Psoas muscle (tissue), 8 donors: ENCODE results near the gene LRRC8B. TPM values are rescaled to one million over a fixed set of nuclear protein-coding genes. Genes with fewer than 3 reads are reported as not detected.

Experiments
- ATAC-seq, 4 donors: fragments of 200-7000 bp; cut with Tn5 transposase; one replicate each; pipeline ENCODE4 v1.9.1; 2020; ENCODE audit warnings: moderate library complexity in 3 of 4, mild to moderate bottlenecking in 2 of 4
- DNase-seq, 2 donors: peaks; one replicate each; pipeline ENCODE4 v3.0.0-alpha.2; 2020
- H3K27ac ChIP-seq: fragments of 200-600 bp; one replicate; pipeline ENCODE4 v1.8.0; 2022
- H3K27me3 ChIP-seq, 3 donors: fragments of 200-600 bp in 1 of 3; one replicate each; pipeline versions ENCODE4 v1.6.1 to v1.8.0; 2013 to 2022; ENCODE audit warnings: low read length in 2 of 3, mild to moderate bottlenecking in 2 of 3, moderate library complexity in 1 of 3; ENCODE audit not compliant: insufficient read depth in 3 of 3
- H3K36me3 ChIP-seq, 2 donors: fragments of 200-600 bp in 1 of 2; one replicate each; pipeline versions ENCODE4 v1.6.1 to v1.8.0; 2013 to 2022; ENCODE audit warnings: low read depth in 1 of 2, mild to moderate bottlenecking in 1 of 2, moderate library complexity in 1 of 2; ENCODE audit not compliant: insufficient read depth in 1 of 2
- H3K4me1 ChIP-seq: fragments of 200-600 bp; one replicate; pipeline ENCODE4 v1.8.0; 2022
- H3K4me3 ChIP-seq: fragments of 200-600 bp; one replicate; pipeline ENCODE4 v1.8.0; 2022; ENCODE audit warnings: mild to moderate bottlenecking
- H3K9me3 ChIP-seq: fragments of 200-600 bp; one replicate; pipeline ENCODE4 v1.8.0; 2022
- CTCF ChIP-seq: fragments of 200-600 bp; IDR thresholded peaks from one replicate; pipeline ENCODE4 v1.8.0; 2022; ENCODE audit warnings: antibody characterized with exemption
- WGBS, 3 donors: extraction: QIAGEN DNeasy Blood & Tissue Kit; methylation state at CpG; one replicate each; pipeline versions ENCODE4 v1.1.6 to v1.1.7; 2013; 5-methylcytosine and 5-hydroxymethylcytosine counted together
- intact Hi-C, 2 donors: fragments of 100-400 bp; cut with DNase I; formaldehyde crosslinking; loops; one replicate each; pipeline versions ENCODE4 v1.11.0 to v1.14.2; 2022
- polyA plus RNA-seq, 3 donors: library from polyadenylated mRNA; stranded (reverse); fragments of 200-250 nt; gene quantifications; one replicate each; pipeline ENCODE4 v1.2.3, GENCODE V29; 2013
- total RNA-seq, 4 donors: library from RNA; stranded (reverse); fragmentation: NEBNext Ultra II Directional in 2 of 4; extraction: Animal tissue kit (Norgen Biotek cat#: 25700) in 2 of 4; gene quantifications; one replicate each; pipeline versions ENCODE4 v1.2.1 to v1.2.4, GENCODE V29; 2021 to 2023
- donor health status: healthy with polysubstance abuse.
- donor health status: DM: no; HTN: no; CAD: no; lungs with moderate emphysema.
- donor health status: Bipolar disorder and iron deficiency.
- donor health status: healthy.
- donor health status: DM: yes; HTN: yes; CAD: no.
- donor health status: DM: no; HTN: no; CAD: no.
- donor health status: DM: no; HTN: no; CAD: no.
- donor health status: DM: yes; HTN: yes; CAD: no.

Gene LRRC8B
- total and polyA plus RNA-seq, 7 donors = 2.7 to 21.6 (median 10.3) TPM

GRCh38 chr1:89609781-89610456 is 85.3 kb downstream of the LRRC8B start:
- H3K27me3 ChIP-seq = no peaks in the 10 kb centered on the region
- 61 to 64% (median 63%) methylated on average over 14 of the region's 14 CpGs for WGBS, 3 donors
- H3K36me3 ChIP-seq = no peaks in the 10 kb centered on the region
- H3K27ac ChIP-seq = no peak overlapping the region
- no peaks in the 10 kb centered on the region for H3K9me3 ChIP-seq
- no peaks in the 10 kb centered on the region for H3K4me1 ChIP-seq
- intact Hi-C loops = no loop called here
- DNase-seq = no peak
- TF ChIP-seq CTCF = no peak
- H3K4me3 ChIP-seq = no peak overlapping the region
- ATAC-seq = peak in 2 of 4 donors; percentile 13 to 18

DNA sequence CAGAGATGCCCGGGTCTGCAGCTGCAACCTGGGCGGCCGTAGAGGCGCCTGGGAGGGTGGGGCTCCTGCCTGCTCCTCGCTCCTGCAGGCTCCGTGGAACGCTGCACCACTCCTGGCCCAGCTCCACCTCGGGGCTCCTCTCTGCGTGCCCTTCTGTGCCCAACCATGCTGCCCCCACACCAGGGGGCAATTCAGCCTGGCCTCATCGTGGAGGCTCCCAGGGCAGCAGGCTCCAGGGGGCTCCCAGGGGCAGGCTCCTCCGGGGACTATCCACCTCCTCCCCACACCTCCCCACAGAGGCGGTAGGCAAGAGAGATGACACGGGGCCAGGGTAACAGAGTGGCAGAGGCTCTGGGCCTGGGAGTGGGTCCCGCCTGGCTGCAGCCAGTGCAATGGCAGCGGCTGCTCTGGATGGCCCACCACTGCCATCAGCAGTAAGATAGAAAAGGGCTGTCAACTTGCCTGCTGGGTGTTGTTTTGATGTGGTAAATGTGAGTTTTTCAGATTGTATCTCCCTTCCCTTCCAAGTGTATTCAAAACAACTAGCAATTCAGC is 85.9 kb downstream of the LRRC8B start:
- peak in 1 of 4 donors; percentile 27 for ATAC-seq
- Histone ChIP-seq H3K4me1 (no peaks in the 10 kb centered on the region), H3K4me3 (no peak overlapping the region)

GRCh38 chr1:89611721-89612120 is 87.1 kb downstream of the LRRC8B start:
- intact Hi-C loops = no loop called here
- no peak for TF ChIP-seq CTCF
- no peaks in the 10 kb centered on the region for H3K4me1 ChIP-seq
- ATAC-seq (no peak), DNase-seq (no peak)
- no peak overlapping the region for H3K27ac ChIP-seq
- no peaks in the 10 kb centered on the region for H3K9me3 ChIP-seq
- no peak overlapping the region for H3K4me3 ChIP-seq
- H3K27me3 ChIP-seq = no peaks in the 10 kb centered on the region
- no peaks in the 10 kb centered on the region for H3K36me3 ChIP-seq
- WGBS, 3 donors = 80 to 85% (median 83%) methylated on average over 1 of the region's 1 CpG

More for the DNA sequence above, 85.9 kb downstream of the LRRC8B start:
- no peaks in the 10 kb centered on the region for H3K9me3 ChIP-seq
- peak in 1 of 2 donors; percentile 43 for DNase-seq
- TF ChIP-seq CTCF = no peak
- intact Hi-C loops = no loop called here
- H3K27ac ChIP-seq = no peak overlapping the region
- 77 to 84% (median 78%) methylated on average over 15 of the region's 15 CpGs for whole genome bisulfite sequencing, 3 donors
- no peaks in the 10 kb centered on the region for H3K27me3 ChIP-seq
- no peaks in the 10 kb centered on the region for H3K36me3 ChIP-seq

GRCh38 chr1:89613928-89614327 is 89.3 kb downstream of the LRRC8B start:
- H3K4me3 ChIP-seq = no peak overlapping the region
- no peaks in the 10 kb centered on the region for H3K36me3 ChIP-seq
- H3K4me1 ChIP-seq = no peaks in the 10 kb centered on the region
- WGBS, 3 donors = 72 to 80% (median 78%) methylated on average over 7 of the region's 7 CpGs
- no peak for TF ChIP-seq CTCF
- no peak overlapping the region for H3K27ac ChIP-seq
- H3K9me3 ChIP-seq = no peaks in the 10 kb centered on the region
- no peaks in the 10 kb centered on the region for H3K27me3 ChIP-seq
- ATAC-seq = no peak
- intact Hi-C loops = no loop called here
- DNase-seq = no peak
